CD4-positive, alpha-beta T cell treated with Interleukin-6 at 100 ng/mL for 8 hours (primary cell): ENCODE results near the gene NOTUM.

Experiments used
- DNase-seq: peaks from one replicate; pipeline ENCODE4 v3.0.0-alpha.2; 2020; ENCODE audit warnings: mixed read lengths, low spot score

The NOTUM gene

GRCh38 chr17:81909966-81910839, 50.8 kb downstream of the NOTUM start:
- DNase-seq, result no peak

DNA sequence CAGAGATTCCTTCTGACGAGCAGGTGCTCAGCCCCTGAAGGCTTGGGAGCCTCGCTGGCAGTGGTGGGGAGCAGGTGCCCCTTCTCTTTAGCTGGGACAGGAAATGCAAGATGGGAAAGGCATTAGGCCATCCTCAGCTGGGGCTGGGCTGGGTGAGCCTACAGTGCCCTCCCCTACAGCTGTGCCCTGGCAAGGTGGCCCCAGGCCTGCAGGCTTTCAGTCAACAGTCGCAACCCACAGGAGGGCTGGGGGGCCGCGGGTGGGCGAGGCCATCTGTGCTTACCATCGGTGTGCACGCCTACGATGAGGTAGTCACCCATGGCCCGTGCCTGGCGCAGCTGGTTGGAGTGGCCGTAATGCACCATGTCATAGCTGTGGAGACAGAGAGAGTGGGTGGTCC, 51.8 kb downstream of the NOTUM start:
- no peak for DNase-seq

- no peak for DNase-seq
Observed at GRCh38 chr17:81908793-81909192, 52.2 kb downstream of the NOTUM start.

DNA sequence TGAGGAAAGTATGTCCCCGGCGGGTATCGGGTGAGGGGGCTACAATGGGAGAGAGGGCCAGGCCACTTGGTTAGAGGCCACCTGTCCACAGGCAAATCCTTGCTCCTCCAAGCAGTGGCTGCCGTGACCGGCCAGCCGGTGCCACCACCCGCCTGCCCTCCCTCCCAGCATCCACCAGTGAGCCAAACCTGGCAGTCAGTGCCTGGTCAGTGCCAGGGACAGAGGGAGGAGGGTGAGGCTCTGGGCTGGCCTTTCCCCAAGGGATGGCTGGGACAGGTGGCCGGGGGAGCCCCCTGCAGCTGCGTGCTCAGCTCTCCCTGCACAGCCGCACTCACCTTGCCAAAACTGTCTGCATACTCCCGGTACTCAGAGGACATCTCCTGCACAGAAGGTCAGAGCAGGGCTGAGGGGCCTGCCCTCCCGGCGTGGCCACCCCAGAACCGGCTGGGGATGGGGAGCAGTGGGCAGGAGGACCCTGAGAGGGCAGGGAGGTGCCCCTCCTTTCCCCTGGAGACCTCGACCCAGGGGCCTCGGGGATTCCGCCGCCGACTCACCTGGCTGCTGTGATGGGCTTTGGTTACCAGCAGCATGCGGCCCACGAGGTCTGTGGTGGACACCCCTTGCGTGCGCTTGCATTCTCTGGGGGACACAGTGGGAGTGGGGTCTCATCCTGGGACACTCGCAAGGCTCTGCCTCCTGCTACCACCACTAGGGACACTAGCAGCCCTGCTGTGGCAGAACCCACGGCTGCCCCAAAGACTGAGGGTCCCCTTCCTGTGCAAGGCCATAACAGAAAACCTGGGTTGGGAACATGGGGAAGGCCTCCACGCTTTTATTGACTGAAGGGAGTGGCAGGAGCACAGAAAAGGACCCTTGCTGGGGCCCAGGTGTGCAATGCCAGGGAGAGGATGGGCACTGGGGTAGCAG, 53.5 kb downstream of the NOTUM start:
- no peak for DNase-seq

DNA sequence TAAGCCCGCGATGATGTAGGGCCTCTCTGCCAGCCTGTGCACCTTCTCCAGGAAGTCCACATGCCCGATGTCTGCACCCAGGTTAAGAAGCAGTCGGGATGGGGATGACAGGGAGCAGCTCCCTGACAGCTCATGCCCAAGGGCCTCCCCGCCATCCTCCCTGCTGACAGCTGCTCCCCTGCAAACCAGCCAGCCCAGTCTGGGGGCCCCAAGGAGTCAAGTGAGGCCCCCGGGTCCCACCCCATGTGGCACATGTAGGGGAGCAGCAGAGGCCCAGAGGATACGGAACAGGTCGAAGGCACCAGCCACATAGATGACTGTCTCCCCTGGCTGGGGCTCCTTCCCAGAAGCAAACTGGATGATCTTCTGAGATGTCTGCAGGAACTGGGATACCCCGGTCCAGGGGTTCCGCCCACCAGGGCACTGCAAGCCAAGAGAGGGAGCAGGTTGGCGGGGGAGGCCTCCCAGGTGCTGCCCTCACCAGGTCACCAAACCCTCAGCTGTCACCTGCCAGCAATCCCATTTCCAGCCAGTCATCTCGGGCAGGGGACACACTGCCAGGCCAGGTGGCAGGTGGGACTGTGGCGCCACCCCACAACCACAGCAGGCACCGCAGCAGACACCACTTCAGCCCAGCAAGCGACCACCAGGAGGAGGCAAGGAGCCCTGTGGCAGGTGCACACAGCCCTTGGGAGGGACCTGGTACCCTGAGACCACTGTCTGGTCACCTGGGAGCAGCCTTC, 54.3 kb downstream of the NOTUM start:
- no peak for DNase-seq

DNA sequence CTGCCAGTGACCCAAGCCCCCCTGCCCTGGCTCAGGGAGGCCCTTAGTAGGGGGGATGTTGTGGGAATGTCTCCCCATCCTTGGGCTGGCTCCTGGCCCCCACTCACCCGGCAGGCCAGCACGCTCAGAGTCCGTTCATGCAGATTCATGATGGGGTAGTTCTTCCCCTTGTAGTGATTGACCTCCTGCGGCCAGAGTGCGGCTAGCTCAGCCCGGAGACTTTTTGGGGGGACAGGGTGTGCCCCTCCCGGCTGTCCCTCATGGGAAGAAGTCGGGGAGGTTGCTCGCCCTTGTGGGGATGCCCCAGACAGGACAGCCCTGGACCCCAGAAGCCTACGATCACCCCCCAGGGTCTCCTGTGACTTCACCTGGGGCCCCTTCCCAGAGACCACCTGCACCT, 55.0 kb downstream of the NOTUM start:
- no peak for DNase-seq

- no peak for DNase-seq
Observed at GRCh38 chr17:81905424-81905875, 55.5 kb downstream of the NOTUM start.

DNA sequence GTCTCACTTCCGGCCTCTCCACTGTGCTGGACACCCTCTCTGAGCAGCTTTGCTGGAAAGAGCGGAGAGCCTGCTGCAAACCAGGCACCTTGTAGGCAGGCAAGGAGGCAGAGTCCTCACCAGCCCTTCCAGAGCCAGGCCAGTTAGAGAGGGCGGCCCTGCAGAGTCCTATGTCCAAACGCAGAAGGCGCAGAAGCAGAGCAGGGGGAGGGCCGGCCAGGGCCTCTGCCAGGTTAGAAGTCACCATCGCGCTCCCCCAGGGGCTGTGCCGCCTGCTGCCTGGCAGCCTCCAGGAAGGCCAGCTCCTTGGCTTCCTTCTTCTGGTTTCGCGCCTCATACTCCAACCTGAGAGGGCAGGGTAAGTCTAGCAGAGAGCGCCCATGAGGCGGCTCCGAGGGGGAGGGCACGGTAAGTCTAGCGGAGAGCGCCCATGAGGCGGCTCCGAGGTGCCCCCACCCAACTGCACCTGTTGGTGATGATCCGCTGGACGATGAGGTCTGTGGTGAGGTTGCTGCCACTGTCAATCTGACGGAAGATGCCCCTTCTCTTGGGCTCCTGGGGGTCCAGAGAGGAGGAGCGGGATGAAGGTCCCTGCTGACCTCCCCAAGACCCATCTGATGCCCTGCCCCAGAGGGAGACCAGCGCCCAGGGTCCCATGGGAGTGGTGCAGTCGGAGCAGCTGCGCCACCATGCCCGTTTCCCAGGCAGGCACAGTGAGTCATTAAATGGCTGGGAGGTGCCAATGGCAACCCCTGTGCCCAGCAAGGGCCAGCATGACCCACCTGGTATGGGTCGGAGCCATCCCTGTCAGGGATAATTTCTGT, 56.2 kb downstream of the NOTUM start:
- no peak for DNase-seq

- DNase-seq, result no peak
Observed at GRCh38 chr17:81903896-81904599, 56.9 kb downstream of the NOTUM start.

DNA sequence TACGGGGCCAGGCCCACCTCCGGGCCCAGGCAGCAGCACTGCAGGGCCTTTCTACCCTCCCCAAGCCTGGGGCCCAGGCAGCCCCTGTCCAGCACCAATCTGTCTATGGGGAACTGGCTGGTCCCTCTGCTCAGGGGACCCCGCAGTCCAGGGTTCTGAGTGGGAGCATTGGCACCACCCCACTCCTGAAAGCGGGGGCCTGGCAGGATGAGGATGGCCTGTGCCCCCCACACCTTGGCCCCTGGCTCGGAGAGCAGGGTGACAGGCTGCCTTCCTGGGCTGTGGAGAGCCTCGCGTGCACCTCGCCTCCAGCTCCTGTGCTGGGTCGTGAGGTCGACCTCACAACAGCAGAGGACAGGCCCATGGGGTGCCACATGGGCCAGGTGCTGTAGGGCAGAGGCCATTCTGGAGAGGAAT, 57.6 kb downstream of the NOTUM start:
- DNase-seq, result no peak

- no peak for DNase-seq
Observed at GRCh38 chr17:81902653-81903414, 58.2 kb downstream of the NOTUM start.
